Prostate gland (tissue), 2 donors: ENCODE data around the gene EIPR1. TPM values are rescaled to one million over a fixed set of nuclear protein-coding genes. Genes with fewer than 3 reads are reported as not detected.

Experiments
- DNase-seq: peaks from one replicate; pipeline ENCODE4 v3.0.0-alpha.2; 2019; ENCODE audit warnings: low spot score
- H3K27ac ChIP-seq, 2 donors: fragments of 200-600 bp; sonication (generic); 2 replicates each; pipeline ENCODE4 v1.5.1; 2017 to 2019
- H3K27me3 ChIP-seq: fragments of 200-600 bp; sonication (generic); replicated peaks from 2 replicates; pipeline ENCODE4 v1.5.1; 2019; ENCODE audit not compliant: insufficient read depth
- H3K36me3 ChIP-seq, 2 donors: fragments of 200-600 bp; sonication (generic); 1 replicate in 1 of 2; 2 replicates in 1 of 2; pipeline versions ENCODE4 v1.5.1 to v1.8.1; 2017 to 2019
- H3K4me1 ChIP-seq: fragments of 200-600 bp; sonication (generic); replicated peaks from 2 replicates; pipeline ENCODE4 v1.5.1; 2019
- H3K4me3 ChIP-seq, 2 donors: fragments of 200-600 bp; sonication (generic); 2 replicates each; pipeline ENCODE4 v1.5.1; 2017 to 2019
- H3K9me3 ChIP-seq: fragments of 200-600 bp; sonication (generic); 2 replicates; pipeline ENCODE4 v1.5.1; 2017
- CTCF ChIP-seq, 4 experiments: fragments of 200-600 bp in 2 of 4; fragments of 450-650 bp in 2 of 4; sonication (generic) in 2 of 4; IDR thresholded peaks; 1 replicate in 3 of 4; 2 replicates in 1 of 4; pipeline ENCODE4 v1.5.1; 2016 to 2019; ENCODE audit warnings: antibody characterized with exemption in 4 of 4, mild to moderate bottlenecking in 2 of 4, moderate library complexity in 2 of 4
- POLR2A ChIP-seq: fragments of 450-650 bp; IDR thresholded peaks from one replicate; pipeline ENCODE4 v1.6.1; 2016; ENCODE audit warnings: antibody characterized with exemption, mild to moderate bottlenecking
- POLR2AphosphoS5 ChIP-seq: sonication (generic); formaldehyde crosslinking; IDR thresholded peaks from one replicate; pipeline ENCODE4 v1.6.1; 2017; ENCODE audit warnings: antibody characterized with exemption
- WGBS: methylation state at CpG from one replicate; pipeline ENCODE4 v1.1.5; 2018; 5-methylcytosine and 5-hydroxymethylcytosine counted together
- intact Hi-C: fragments of 100-400 bp; cut with DNase I; formaldehyde crosslinking; loops from one replicate; pipeline ENCODE4 v1.14.2; 2022
- total RNA-seq, 2 donors: library from RNA; depleted of rRNA; stranded (reverse); fragments of >200 nt; gene quantifications; one replicate each; pipeline ENCODE4 v1.1.0, GENCODE V29; 2016

The EIPR1 gene
- total RNA-seq, 2 donors from 2014 or later, result 30.0 to 52.3 TPM

- Histone ChIP-seq H3K27me3 (no peaks in the 10 kb centered on the region), H3K9me3 (no peaks in the 10 kb centered on the region), H3K4me1 (no peaks in the 10 kb centered on the region), H3K27ac (no peak overlapping the region), H3K4me3 (no peak overlapping the region), H3K36me3 (no peaks in the 10 kb centered on the region)
- no peak for DNase-seq
- intact Hi-C loops, result no loop called here
- WGBS, result 100% methylated on average over 2 of the region's 2 CpGs
- TF ChIP-seq POLR2A, result no peak
- no peak for TF ChIP-seq CTCF (IDR thresholded peaks at IDR 0.05)
- no peak for TF ChIP-seq POLR2AphosphoS5
Observed at GRCh38 chr2:3336844-3337243, 40.8 kb downstream of the EIPR1 start.

- H3K4me3 ChIP-seq, result no peak overlapping the region
Observed at GRCh38 chr2:3334392-3335345, 42.9 kb downstream of the EIPR1 start.

GRCh38 chr2:3332133-3332532 lies 45.5 kb downstream of the EIPR1 start:
- H3K9me3 ChIP-seq, result no peaks in the 10 kb centered on the region
- no peak overlapping the region for H3K4me3 ChIP-seq
- no peak for DNase-seq
- intact Hi-C loops, result no loop called here
- no peaks in the 10 kb centered on the region for H3K27me3 ChIP-seq
- no peak overlapping the region for H3K27ac ChIP-seq
- H3K4me1 ChIP-seq, result no peaks in the 10 kb centered on the region
- H3K36me3 ChIP-seq, result no peaks in the 10 kb centered on the region
- TF ChIP-seq POLR2AphosphoS5, result no peak
- no peak for TF ChIP-seq POLR2A
- TF ChIP-seq CTCF (IDR thresholded peaks at IDR 0.05), result no peak
- WGBS, result 91% methylated on average over 8 of the region's 8 CpGs

More at GRCh38 chr2:3334392-3335345, 42.9 kb downstream of the EIPR1 start:
- TF ChIP-seq POLR2AphosphoS5 (no peak), CTCF (IDR thresholded peaks at IDR 0.05) (no peak), POLR2A (no peak)
- Histone ChIP-seq H3K36me3 (no peaks in the 10 kb centered on the region), H3K27ac (no peak overlapping the region), H3K9me3 (no peaks in the 10 kb centered on the region), H3K4me1 (no peaks in the 10 kb centered on the region), H3K27me3 (no peaks in the 10 kb centered on the region)
- intact Hi-C loops, result no loop called here
- 83% methylated on average over 24 of the region's 24 CpGs for WGBS
- no peak for DNase-seq

GRCh38 chr2:3329491-3329890 lies 48.1 kb downstream of the EIPR1 start:
- intact Hi-C loops, result no loop called here
- H3K27ac ChIP-seq, result no peak overlapping the region
- H3K27me3 ChIP-seq, result no peaks in the 10 kb centered on the region
- no peaks in the 10 kb centered on the region for H3K36me3 ChIP-seq
- H3K4me1 ChIP-seq, result no peaks in the 10 kb centered on the region
- 91% methylated on average over 5 of the region's 5 CpGs for WGBS
- DNase-seq, result no peak
- H3K9me3 ChIP-seq, result no peaks in the 10 kb centered on the region
- TF ChIP-seq POLR2AphosphoS5, result no peak
- no peak for TF ChIP-seq POLR2A
- no peak for TF ChIP-seq CTCF (IDR thresholded peaks at IDR 0.05)
- H3K4me3 ChIP-seq, result no peak overlapping the region

DNA sequence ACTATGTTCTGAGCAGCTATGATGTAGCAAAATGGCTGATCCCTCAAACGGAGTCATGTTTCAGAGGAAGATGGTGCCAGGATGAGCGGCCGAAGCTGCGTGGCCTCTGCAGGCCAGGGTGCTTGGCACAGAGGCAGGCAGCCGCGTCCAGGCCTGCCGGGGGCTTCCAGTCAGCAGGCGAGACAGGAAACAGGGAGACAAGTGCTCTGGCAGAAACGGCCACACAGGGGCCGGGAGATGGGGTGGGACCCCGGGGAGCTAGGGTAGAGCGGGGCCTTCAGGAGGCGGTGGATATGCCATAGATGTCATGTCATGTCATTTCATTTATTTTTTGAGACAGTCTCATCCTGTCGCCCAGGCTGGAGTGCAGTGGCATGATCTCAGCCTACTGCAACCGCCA lies 50.7 kb downstream of the EIPR1 start:
- no peak for DNase-seq
- WGBS, result 89% methylated on average over 15 of the region's 15 CpGs
- Histone ChIP-seq H3K4me3 (no peak overlapping the region), H3K27me3 (no peaks in the 10 kb centered on the region), H3K36me3 (no peaks in the 10 kb centered on the region), H3K4me1 (no peaks in the 10 kb centered on the region), H3K27ac (no peak overlapping the region), H3K9me3 (no peaks in the 10 kb centered on the region)
- TF ChIP-seq POLR2AphosphoS5 (no peak), POLR2A (no peak), CTCF (IDR thresholded peaks at IDR 0.05) (no peak)
- intact Hi-C loops, result no loop called here
